ENCODE measurements around the gene TAPT1. TPM values are rescaled to one million over a fixed set of nuclear protein-coding genes. Genes with fewer than 3 reads are reported as not detected.

Gene TAPT1
- total RNA-seq, 3 donors from 2014 or later: 39.7 to 52.5 (median 43.0) TPM

DNA sequence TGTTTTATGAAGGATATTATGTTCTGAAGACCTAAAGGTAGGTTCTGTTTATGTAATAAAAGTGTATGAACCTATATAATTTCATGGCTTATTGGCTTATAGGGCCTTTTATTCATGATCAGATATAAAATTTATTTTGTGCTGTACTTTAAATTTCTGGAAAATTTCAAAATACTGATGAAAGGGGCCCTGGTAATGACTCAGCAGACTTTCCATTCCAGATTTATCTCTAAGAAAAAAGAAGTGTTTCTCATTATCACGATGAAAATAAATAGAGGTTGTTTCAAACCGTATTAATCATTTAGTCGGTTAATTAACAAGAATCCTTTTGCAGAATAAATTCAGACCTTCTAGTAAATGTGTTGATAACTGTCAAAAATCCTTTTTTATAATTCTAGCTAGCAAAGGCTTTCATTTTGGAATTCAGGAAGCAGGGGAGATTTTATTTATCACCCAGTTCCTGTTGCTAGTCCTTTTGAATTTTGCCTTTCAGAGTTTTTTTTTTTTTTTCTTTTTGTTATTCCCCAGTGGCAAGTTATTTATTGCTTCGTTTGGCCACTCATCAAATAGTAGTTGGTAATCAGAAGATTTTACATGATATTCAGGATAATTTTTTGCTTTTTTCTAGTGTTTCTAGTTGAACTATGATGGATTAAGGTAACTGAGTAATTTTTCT, 5.4 kb upstream of the TAPT1 start:
- TF ChIP-seq, protein P1, sequence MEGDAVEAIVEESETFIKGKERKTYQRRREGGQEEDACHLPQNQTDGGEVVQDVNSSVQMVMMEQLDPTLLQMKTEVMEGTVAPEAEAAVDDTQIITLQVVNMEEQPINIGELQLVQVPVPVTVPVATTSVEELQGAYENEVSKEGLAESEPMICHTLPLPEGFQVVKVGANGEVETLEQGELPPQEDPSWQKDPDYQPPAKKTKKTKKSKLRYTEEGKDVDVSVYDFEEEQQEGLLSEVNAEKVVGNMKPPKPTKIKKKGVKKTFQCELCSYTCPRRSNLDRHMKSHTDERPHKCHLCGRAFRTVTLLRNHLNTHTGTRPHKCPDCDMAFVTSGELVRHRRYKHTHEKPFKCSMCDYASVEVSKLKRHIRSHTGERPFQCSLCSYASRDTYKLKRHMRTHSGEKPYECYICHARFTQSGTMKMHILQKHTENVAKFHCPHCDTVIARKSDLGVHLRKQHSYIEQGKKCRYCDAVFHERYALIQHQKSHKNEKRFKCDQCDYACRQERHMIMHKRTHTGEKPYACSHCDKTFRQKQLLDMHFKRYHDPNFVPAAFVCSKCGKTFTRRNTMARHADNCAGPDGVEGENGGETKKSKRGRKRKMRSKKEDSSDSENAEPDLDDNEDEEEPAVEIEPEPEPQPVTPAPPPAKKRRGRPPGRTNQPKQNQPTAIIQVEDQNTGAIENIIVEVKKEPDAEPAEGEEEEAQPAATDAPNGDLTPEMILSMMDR (IDR thresholded peaks at IDR 0.05): no peak
- no peak for TF ChIP-seq POLR2A (IDR thresholded peaks at IDR 0.05)
- no peak for TF ChIP-seq POLR2AphosphoS5 (IDR thresholded peaks at IDR 0.05)
- Histone ChIP-seq H3K4me3 (peak overlapping the region in 2 of 3 donors; percentile 0 to 1), H3K27ac (no peak overlapping the region), H3K27me3 (no peaks in the 10 kb centered on the region), H3K9me3 (no peaks in the 10 kb centered on the region), H3K36me3 (no peaks in the 10 kb centered on the region), H3K4me1 (no peaks in the 10 kb centered on the region)
- DNase-seq (ENCODE audit: low spot score in 2 of 2): no peak
- intact Hi-C loops (cut with DNase I; ENCODE audit: low total_unique reads): no loop called here

DNA sequence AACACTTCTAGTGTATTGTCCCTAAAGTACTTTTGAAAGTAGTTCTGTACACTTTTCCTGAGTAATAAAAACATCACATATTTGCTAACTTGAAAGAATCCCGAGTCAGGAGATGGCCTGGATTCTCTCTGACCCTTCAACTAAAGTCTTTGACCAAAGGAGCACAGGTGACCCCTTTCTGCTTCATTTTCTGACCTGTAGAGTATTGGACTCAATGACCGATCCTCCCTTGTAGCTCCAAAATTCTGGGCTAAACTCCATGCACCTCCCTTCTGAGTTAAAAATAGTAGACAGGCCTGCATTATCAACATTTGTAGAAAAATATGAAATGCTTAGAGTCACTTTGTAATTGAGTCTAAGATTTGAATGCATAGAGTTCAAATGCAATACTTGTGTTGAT, 4.0 kb upstream of the TAPT1 start:
- Histone ChIP-seq H3K27me3 (no peaks in the 10 kb centered on the region), H3K36me3 (no peaks in the 10 kb centered on the region), H3K4me3 (no peak overlapping the region), H3K4me1 (no peaks in the 10 kb centered on the region), H3K27ac (no peak overlapping the region), H3K9me3 (no peaks in the 10 kb centered on the region)
- DNase-seq (ENCODE audit: low spot score in 2 of 2): no peak
- intact Hi-C loops (cut with DNase I; ENCODE audit: low total_unique reads): no loop called here
- no peak for TF ChIP-seq POLR2A (IDR thresholded peaks at IDR 0.05)
- TF ChIP-seq, protein P1 (IDR thresholded peaks at IDR 0.05): no peak
- no peak for TF ChIP-seq POLR2AphosphoS5 (IDR thresholded peaks at IDR 0.05)

DNA sequence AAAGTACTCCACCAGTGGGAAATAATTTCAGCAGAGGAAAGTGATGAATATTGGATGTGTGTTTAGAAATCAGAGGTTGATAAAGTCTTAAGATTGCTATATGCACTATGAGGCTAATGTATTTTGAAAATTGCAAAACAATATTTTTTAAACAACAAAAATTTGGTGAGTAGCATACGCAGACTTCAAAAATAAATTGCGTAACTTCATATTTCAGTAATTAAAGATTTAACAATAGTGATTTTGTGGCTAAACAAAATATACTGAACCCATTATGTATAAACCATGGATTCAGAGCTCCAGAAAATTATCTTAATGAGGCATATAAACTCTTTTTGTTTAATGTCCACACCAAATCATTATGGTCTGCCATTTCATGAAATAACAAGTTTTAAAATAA, 3.3 kb upstream of the TAPT1 start:
- H3K27ac ChIP-seq: no peak overlapping the region
- intact Hi-C loops (cut with DNase I; ENCODE audit: low total_unique reads): no loop called here
- no peaks in the 10 kb centered on the region for H3K27me3 ChIP-seq
- peaks cover 0 to 2% of the 10 kb centered on the region in 2 donors for H3K4me1 ChIP-seq
- TF ChIP-seq, protein P1 (IDR thresholded peaks at IDR 0.05): no peak
- TF ChIP-seq POLR2AphosphoS5 (IDR thresholded peaks at IDR 0.05) (no peak), POLR2A (IDR thresholded peaks at IDR 0.05) (no peak)
- no peaks in the 10 kb centered on the region for H3K36me3 ChIP-seq
- no peak overlapping the region for H3K4me3 ChIP-seq
- DNase-seq (ENCODE audit: low spot score in 2 of 2): no peak
- H3K9me3 ChIP-seq: no peaks in the 10 kb centered on the region

DNA sequence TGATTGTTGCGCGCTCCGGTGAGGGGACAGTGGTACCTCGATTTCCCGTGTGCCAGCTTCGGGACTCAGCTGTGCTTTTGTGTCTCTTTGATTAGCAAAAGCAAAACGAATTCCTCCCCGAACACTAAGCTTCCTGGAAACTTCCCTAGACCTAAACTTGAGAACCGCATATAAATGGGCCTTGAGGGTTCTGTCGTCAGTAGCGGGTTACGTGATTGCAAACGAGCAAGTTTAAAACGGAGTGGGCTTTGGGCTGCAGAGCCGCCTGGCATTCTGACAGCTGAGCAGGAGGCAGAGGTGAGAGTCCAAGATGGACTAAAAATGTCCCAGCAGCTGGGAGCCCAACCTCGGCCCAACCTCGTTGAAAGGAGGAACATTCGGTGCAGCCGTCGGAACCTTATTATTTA, 1.2 kb upstream of the TAPT1 start:
- peak in 1 of 2 donors; percentile 21 for DNase-seq (ENCODE audit: low spot score in 2 of 2)
- intact Hi-C loops (cut with DNase I; ENCODE audit: low total_unique reads): no loop called here
- H3K36me3 ChIP-seq: no peaks in the 10 kb centered on the region
- H3K4me1 ChIP-seq: peaks cover 0 to 12% of the 10 kb centered on the region in 2 donors
- H3K4me3 ChIP-seq: peak overlapping the region; percentile 79 to 89 (median 86)
- H3K27ac ChIP-seq: peak overlapping the region; percentile 95 to 99
- no peaks in the 10 kb centered on the region for H3K27me3 ChIP-seq
- no peaks in the 10 kb centered on the region for H3K9me3 ChIP-seq
- TF ChIP-seq, protein P1 (IDR thresholded peaks at IDR 0.05): no peak
- TF ChIP-seq POLR2AphosphoS5 (IDR thresholded peaks at IDR 0.05) (no peak), POLR2A (IDR thresholded peaks at IDR 0.05) (no peak)

DNA sequence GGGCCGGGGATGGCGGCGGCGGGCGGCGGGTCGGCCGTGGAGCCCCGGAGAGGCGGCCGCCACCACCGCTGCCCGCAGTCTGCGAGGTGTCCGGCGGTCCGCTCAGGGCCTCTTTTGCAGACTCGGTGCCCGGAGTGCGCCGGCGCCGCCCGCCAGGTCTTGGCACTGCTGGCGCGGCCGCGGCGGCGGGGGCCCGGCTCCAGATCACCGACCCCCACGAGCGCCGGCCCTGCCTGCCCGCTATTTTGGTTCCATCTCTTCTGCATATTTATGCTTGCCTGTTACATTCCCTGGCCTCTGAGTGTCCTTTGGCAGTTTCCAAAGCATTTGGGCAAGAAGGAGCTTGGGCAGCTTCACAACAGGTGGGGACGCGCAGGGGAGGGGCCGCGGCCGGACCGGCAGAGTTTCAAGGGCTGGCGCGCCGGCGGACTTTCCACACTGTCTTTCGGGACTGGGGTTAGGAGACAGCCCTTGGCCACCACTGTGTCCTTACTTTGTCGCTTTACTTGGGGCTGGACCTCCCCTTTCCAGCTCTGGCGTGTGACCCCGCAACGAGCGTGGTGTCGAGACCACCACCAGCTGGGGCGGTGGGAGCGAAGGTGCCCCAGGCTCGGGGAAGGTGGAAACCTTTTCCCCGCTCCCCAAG, 668 bp upstream of the TAPT1 start:
- Histone ChIP-seq H3K9me3 (no peaks in the 10 kb centered on the region), H3K4me3 (peak overlapping the region; percentile 79 to 89 (median 86)), H3K27ac (peak overlapping the region; percentile 95 to 99), H3K27me3 (no peaks in the 10 kb centered on the region), H3K36me3 (no peaks in the 10 kb centered on the region), H3K4me1 (peaks cover 0 to 12% of the 10 kb centered on the region in 2 donors)
- intact Hi-C loops (cut with DNase I; ENCODE audit: low total_unique reads): no loop called here
- peak; percentile 48 to 62 for DNase-seq (ENCODE audit: low spot score in 2 of 2)
- TF ChIP-seq POLR2AphosphoS5 (IDR thresholded peaks at IDR 0.05) (no peak), POLR2A (IDR thresholded peaks at IDR 0.05) (no peak)
- TF ChIP-seq, protein P1 (IDR thresholded peaks at IDR 0.05): no peak
